ENCODE results near the gene ZNF584. TPM values are rescaled to one million over a fixed set of nuclear protein-coding genes. Genes with fewer than 3 reads are reported as not detected.

ZNF584 gene
- total RNA-seq = 12.3 and 17.6 TPM in 2 replicates

GRCh38 chr19:58408152-58409009, at the start of gene ZNF584:
Gene ZNF584, plus strand, starts transcription at chr19:58408649. Its CDS starts 499 bp downstream, at chr19:58409148.

GRCh38 chr19:58362272-58362994, 46.0 kb upstream of the ZNF584 start, which contains the start of gene ZNF497:
Gene ZNF497, minus strand, starts transcription at chr19:58362751. Its CDS starts 5,116 bp downstream, at chr19:58357635.

GRCh38 chr19:58380662-58381459, 27.6 kb upstream of the ZNF584 start, which contains the start of gene ZNF837:
Gene ZNF837, minus strand, starts transcription at chr19:58381030. Its CDS starts 11,698 bp downstream, at chr19:58369332.

GRCh38 chr19:58386576-58387337, 21.7 kb upstream of the ZNF584 start, which contains the start of gene RPS5:
Gene RPS5, plus strand, starts transcription at chr19:58387269. Its CDS starts 869 bp downstream, at chr19:58388138.

GRCh38 chr19:58395220-58395978, 13.1 kb upstream of the ZNF584 start, which contains the start of gene RNF225:
Gene RNF225, plus strand, starts transcription at chr19:58395656. Its CDS starts 434 bp downstream, at chr19:58396090.

GRCh38 chr19:58439576-58440554, 31.4 kb downstream of the ZNF584 start, which contains the start of gene ZNF132:
Gene ZNF132, minus strand, starts transcription at chr19:58440153. Its CDS starts 332 bp downstream, at chr19:58439821.

DNA sequence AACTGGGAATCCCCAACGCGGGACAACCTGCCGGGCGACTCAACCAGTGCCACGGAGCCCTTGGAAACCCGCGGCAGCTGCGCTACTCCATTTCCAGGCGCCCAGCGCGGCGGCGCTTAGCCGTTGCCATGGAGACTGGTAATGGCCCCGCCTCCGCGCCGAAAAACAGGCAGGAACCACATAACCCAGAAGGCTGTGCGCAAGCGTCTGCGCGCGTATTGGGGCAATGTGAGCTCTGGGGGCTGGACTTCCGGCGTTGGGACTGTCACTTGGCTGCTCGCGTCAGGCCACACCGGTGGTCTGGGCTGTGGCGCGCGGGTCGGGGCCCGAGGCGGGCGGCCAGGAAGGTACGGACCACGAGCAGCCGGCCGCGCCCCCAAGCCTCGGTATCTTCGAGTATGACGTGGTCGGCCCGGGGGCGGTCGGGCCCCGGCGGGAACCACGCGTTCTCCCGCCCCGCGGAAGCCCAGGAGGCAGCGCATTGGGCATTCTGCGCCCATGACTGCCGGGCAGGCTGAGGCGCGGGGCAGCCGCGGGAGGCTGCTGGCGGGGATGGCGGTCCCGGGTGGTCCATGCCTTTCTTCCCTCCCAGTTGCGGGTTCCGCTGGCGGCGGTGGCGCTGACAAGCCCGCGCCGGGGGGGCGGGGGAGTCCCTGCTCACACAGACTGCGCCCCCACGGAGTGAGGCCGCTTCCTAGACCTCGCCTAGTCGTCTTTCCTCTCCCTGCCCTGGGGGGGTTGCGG, 43.1 kb downstream of the ZNF584 start, which contains the start of gene ZNF324B:
Gene ZNF324B (plus strand): TSS at position 265 of the 744 bp plus-strand sequence. CDS start 2,080 bp downstream, outside the sequence.

GRCh38 chr19:58466760-58467589, 58.5 kb downstream of the ZNF584 start, which contains the start of gene ZNF324:
Gene ZNF324, plus strand, starts transcription at chr19:58467080. Its CDS starts 2,106 bp downstream, at chr19:58469186.

Other genes starting within 250 kb of the ZNF584 start
- 22.2 and 23.9 TPM in 2 replicates for gene ZNF274, start 225.6 kb upstream of the ZNF584 start, total RNA-seq
- 32.6 and 34.4 TPM in 2 replicates for gene ZNF544, start 179.7 kb upstream of the ZNF584 start, total RNA-seq
- gene ZNF8, start 129.7 kb upstream of the ZNF584 start, total RNA-seq = 2.9 and 3.3 TPM in 2 replicates
- 37.9 and 40.6 TPM in 2 replicates for gene ERVK3-1, start 103.3 kb upstream of the ZNF584 start, total RNA-seq
- gene ZSCAN22, start 81.7 kb upstream of the ZNF584 start, total RNA-seq = 1.8 and 2.2 TPM in 2 replicates
- 3.6 and 7.1 TPM in 2 replicates for gene A1BG, start 55.2 kb upstream of the ZNF584 start, total RNA-seq
- gene ZNF497, start 45.9 kb upstream of the ZNF584 start, total RNA-seq = 0.53 and 0.68 TPM in 2 replicates
- gene ZNF837, start 27.6 kb upstream of the ZNF584 start, total RNA-seq = 1.1 and 1.3 TPM in 2 replicates
- gene RPS5, start 21.4 kb upstream of the ZNF584 start, total RNA-seq = 1,860 and 2,343 TPM in 2 replicates
- gene RNF225, start 13.0 kb upstream of the ZNF584 start, total RNA-seq = 0.12 and 0.26 TPM in 2 replicates
- 9.5 and 10.3 TPM in 2 replicates for gene ZNF132, start 31.5 kb downstream of the ZNF584 start, total RNA-seq
- gene ZNF324B, start 43.0 kb downstream of the ZNF584 start, total RNA-seq = 7.8 and 10.8 TPM in 2 replicates
- gene ZNF324, start 58.4 kb downstream of the ZNF584 start, total RNA-seq = 9.6 and 13.6 TPM in 2 replicates
- 5.3 and 6.2 TPM in 2 replicates for gene ZNF446, start 67.7 kb downstream of the ZNF584 start, total RNA-seq
- gene SLC27A5, start 103.3 kb downstream of the ZNF584 start, total RNA-seq = 12.5 and 14.5 TPM in 2 replicates
- 5.7 and 5.8 TPM in 2 replicates for gene ZBTB45, start 111.2 kb downstream of the ZNF584 start, total RNA-seq
- gene TRIM28, start 135.4 kb downstream of the ZNF584 start, total RNA-seq = 241 and 323 TPM in 2 replicates
- gene CHMP2A, start 146.5 kb downstream of the ZNF584 start, total RNA-seq = 187 and 216 TPM in 2 replicates
- 64.0 and 95.3 TPM in 2 replicates for gene UBE2M, start 150.0 kb downstream of the ZNF584 start, total RNA-seq
- gene MZF1, start 164.7 kb downstream of the ZNF584 start, total RNA-seq = 11.4 and 11.9 TPM in 2 replicates

All from aortic smooth muscle cell (primary cell).